ENCODE data around the gene ADORA1.

Gene ADORA1

DNA sequence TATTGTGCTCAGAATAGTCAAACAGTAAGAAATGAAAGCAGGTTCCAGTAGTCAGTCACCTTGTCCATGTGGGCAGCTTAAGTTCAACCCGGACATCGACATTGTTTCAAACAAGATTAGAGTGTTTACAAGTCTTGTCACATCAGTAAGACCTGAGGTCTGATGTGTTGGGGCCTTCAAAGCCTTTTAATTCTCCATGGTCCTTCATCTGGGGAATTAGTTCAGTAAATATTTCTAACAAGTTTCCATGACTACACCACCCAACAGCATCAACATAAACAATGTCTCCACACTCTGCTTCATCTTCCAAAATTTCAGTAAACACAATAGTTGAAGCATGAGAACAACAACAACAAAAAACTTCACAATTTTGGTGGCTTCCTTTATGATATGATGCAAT, 15.1 kb upstream of the ADORA1 start:
- TF ChIP-seq, protein P1, sequence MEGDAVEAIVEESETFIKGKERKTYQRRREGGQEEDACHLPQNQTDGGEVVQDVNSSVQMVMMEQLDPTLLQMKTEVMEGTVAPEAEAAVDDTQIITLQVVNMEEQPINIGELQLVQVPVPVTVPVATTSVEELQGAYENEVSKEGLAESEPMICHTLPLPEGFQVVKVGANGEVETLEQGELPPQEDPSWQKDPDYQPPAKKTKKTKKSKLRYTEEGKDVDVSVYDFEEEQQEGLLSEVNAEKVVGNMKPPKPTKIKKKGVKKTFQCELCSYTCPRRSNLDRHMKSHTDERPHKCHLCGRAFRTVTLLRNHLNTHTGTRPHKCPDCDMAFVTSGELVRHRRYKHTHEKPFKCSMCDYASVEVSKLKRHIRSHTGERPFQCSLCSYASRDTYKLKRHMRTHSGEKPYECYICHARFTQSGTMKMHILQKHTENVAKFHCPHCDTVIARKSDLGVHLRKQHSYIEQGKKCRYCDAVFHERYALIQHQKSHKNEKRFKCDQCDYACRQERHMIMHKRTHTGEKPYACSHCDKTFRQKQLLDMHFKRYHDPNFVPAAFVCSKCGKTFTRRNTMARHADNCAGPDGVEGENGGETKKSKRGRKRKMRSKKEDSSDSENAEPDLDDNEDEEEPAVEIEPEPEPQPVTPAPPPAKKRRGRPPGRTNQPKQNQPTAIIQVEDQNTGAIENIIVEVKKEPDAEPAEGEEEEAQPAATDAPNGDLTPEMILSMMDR (IDR thresholded peaks at IDR 0.05; ENCODE audit: low read depth, low read length, missing control alignments): no peak
- H3K4me3 ChIP-seq (ENCODE audit: low read depth, low read length): no peak overlapping the region
- DNase-seq (ENCODE audit: low read depth): no peak

DNA sequence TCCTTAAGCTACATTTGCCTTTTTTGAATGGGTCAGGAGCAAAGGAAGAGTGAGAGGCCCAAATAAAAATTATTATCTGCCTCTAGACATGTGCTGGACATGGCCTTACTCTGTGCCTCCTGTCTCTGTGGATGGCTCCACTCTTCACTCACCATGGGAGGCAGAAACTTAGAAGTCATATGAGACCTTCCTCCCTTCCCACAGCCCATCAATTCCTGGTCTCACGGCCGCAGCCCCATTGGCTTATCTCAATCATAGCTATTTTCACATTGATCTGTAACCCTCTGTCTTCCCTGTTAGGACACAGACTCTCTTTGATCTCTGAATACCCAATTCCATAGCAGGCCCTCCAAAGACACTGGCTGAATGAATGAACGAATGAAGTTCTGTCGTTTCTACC, 14.2 kb upstream of the ADORA1 start:
- H3K4me3 ChIP-seq (ENCODE audit: low read depth, low read length): no peak overlapping the region
- TF ChIP-seq, protein P1 (IDR thresholded peaks at IDR 0.05; ENCODE audit: low read depth, low read length, missing control alignments): no peak
- DNase-seq (ENCODE audit: low read depth): no peak

GRCh38 chr1:203114202-203114601, 13.3 kb upstream of the ADORA1 start:
- no peak for DNase-seq (ENCODE audit: low read depth)
- TF ChIP-seq, protein P1 (IDR thresholded peaks at IDR 0.05; ENCODE audit: low read depth, low read length, missing control alignments): no peak
- no peak overlapping the region for H3K4me3 ChIP-seq (ENCODE audit: low read depth, low read length)

- DNase-seq (ENCODE audit: low read depth): no peak
- TF ChIP-seq, protein P1 (IDR thresholded peaks at IDR 0.05; ENCODE audit: low read depth, low read length, missing control alignments): no peak
Measured at GRCh38 chr1:203116091-203116820, 11.3 kb upstream of the ADORA1 start.

GRCh38 chr1:203117611-203118575, 9.6 kb upstream of the ADORA1 start:
- no peak overlapping the region for H3K4me3 ChIP-seq (ENCODE audit: low read depth, low read length)
- TF ChIP-seq, protein P1 (IDR thresholded peaks at IDR 0.05; ENCODE audit: low read depth, low read length, missing control alignments): peak; percentile 55

More at GRCh38 chr1:203116091-203116820, 11.3 kb upstream of the ADORA1 start:
- H3K4me3 ChIP-seq (ENCODE audit: low read depth, low read length): no peak overlapping the region

GRCh38 chr1:203120325-203121153, 7.0 kb upstream of the ADORA1 start:
- TF ChIP-seq, protein P1 (IDR thresholded peaks at IDR 0.05; ENCODE audit: low read depth, low read length, missing control alignments): no peak
- DNase-seq (ENCODE audit: low read depth): no peak
- H3K4me3 ChIP-seq (ENCODE audit: low read depth, low read length): no peak overlapping the region

More at GRCh38 chr1:203117611-203118575, 9.6 kb upstream of the ADORA1 start:
- DNase-seq (ENCODE audit: low read depth): no peak
